Activated CD4-positive, alpha-beta T cell treated with anti-CD3 and anti-CD28 coated beads, Interleukin-2, Interleukin-4, amounts not matched to agents 100 ng/mL and 50 ng/mL, durations not matched to agents 16 hours and 8 hours (primary cell): ENCODE data around the gene TMEM14A.
"Not testable (repeated sequence)": the region's sequence is repeated elsewhere in the genome, so short reads cannot be mapped to it uniquely, and the experiment has no call there.

Experiments
- DNase-seq: peaks from one replicate; pipeline ENCODE4 v3.0.0-alpha.2; 2020; ENCODE audit warnings: low spot score

TMEM14A gene, protein sequence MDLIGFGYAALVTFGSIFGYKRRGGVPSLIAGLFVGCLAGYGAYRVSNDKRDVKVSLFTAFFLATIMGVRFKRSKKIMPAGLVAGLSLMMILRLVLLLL

GRCh38 chr6:52670502-52671409, at the start of gene TMEM14A:
Gene TMEM14A (plus strand): TSS chr6:52671113. CDS start chr6:52677103, 5,990 bp downstream.
- peak; percentile 94 for DNase-seq

DNA sequence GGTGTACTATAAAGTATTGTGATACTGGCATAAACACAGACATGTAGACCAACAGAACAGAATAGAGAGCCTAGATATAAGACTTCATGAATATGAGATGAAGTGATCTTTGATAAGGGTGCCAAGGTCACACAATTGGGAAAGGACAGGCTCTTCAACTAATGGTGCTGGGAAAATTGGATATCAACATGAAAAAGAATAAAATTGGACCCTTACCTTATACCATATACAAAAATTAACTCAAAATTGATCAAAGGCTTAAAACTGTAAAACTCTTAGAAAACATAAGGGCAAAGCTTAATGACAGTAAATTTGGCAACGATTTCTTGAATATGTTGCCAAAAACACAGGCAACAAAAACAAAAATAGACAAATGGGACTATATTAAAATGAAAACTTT, 49.3 kb upstream of the TMEM14A start:
- DNase-seq, result no peak

GRCh38 chr6:52622810-52623209, 48.1 kb upstream of the TMEM14A start:
- no peak for DNase-seq

DNA sequence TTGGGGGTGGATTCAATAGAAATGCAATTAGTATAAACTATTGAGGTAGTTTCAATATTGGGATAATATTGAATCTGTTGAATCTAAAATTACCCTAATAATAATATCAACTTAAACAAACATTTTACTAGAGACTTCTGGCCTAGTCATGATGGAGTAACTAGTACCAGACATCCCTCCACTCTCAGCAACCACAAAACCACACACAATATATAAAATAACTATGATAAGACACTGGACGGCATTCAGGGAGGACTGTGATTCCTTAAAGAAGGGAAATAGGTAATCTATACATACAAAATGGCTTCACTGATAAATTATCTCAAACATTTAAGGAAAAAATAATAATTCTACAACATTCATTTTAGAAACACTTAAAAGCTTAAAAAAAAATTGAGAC, 38.9 kb upstream of the TMEM14A start:
- DNase-seq, result no peak

DNA sequence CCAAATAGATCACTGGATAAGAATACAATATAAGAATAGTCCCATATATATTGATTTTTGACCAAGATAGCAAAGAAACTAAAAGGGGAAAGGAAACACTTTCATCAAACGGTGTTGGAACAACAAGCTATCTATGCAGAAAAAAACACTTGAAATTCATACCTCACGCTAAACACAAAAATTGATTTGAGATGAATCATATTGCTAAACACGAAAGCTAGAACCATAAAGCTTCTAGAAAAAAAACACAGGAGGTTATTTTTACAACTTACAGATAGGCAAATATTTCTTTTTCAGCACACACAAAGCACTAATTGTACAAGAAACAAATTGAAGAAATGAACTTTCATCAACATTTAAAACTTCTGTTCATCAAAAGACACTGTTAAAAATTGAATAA, 36.7 kb upstream of the TMEM14A start:
- no peak for DNase-seq

- peak; percentile 32 for DNase-seq
These were observed 35.8 kb upstream of the TMEM14A start for GRCh38 chr6:52635049-52635577.

DNA sequence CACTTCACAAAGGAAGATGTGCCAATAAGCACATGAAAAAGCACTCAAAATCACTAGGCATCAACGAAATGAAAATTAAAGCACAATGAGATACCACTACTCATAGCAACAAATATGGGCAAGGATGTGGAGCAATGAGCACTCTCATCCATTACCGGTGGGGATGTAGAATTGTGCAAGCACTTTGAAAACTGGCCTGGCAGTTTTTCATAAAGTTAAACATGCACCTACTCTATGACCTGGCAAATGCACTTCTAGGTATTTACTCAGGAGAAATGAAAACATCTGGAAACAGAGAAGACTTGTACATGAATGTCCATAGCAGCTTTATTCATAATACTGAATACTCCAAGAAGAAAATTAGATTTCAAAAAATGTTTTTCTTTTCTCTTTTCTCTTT, 34.1 kb upstream of the TMEM14A start:
- DNase-seq, result no peak

- no peak for DNase-seq
These were observed 31.4 kb upstream of the TMEM14A start for GRCh38 chr6:52639493-52639892.

DNA sequence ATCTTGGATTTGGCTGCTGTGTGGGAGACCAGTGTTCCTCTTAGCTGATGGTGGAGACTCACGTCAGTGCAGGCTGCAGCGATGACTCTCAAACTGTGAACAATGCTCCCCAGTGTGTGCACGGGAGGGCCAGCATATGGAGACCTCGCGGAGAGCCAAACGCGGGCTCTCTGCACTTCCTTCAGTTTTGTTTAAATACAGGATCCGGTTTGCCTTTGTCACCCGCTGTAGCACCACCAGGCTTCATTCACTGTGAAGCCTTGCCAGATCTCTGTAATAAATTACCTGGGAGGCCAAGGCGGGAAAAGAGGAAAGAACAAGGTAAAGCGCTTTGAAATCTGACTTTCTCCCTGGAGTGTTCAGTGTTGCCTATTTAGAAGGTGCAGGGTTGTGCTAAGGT, 30.7 kb upstream of the TMEM14A start:
- no peak for DNase-seq

- no peak for DNase-seq
These were observed 30.0 kb upstream of the TMEM14A start for GRCh38 chr6:52640916-52641315.

- no peak for DNase-seq
These were observed 29.5 kb upstream of the TMEM14A start for GRCh38 chr6:52641388-52641787.

DNA sequence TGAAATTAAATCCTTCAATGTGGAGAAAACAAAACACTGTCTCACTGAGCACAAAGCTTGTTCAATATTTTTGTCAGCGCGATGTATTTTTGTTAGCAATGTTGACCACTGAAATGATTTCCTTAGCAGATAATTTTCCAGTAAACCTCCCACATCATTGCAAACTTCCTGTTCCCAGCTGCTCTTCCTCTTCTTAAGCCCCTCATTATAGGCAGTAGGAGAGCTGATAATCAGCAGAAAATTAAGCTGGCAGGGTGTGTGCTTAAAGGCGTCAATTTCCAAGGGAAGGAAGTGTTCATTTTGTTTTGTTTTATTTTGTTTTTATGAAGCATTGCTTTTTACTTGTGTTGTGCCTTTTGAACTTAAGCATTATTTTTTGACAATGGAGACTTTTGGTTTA, 29.1 kb upstream of the TMEM14A start:
- DNase-seq, result no peak

GRCh38 chr6:52642368-52642767, 28.5 kb upstream of the TMEM14A start:
- DNase-seq, result no peak

DNA sequence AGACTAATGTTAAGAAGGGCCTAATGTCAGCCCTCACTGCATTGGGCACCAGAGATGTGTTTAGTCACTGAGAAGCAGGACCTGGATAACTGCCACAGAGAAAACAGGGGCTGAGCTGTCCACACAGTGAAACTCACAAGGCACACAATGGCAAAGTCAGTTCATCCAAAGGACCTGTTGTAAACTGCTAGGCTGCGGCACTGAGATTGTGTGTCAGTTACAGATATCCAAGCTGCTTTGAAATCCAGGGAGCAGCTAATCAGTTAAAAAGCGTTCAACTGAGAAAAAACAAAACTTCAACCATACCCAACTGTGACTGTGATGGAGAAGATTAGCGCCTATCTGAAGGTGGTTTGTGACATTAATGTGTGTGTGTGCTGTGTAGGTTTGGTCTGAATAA, 27.8 kb upstream of the TMEM14A start:
- DNase-seq, result no peak

DNA sequence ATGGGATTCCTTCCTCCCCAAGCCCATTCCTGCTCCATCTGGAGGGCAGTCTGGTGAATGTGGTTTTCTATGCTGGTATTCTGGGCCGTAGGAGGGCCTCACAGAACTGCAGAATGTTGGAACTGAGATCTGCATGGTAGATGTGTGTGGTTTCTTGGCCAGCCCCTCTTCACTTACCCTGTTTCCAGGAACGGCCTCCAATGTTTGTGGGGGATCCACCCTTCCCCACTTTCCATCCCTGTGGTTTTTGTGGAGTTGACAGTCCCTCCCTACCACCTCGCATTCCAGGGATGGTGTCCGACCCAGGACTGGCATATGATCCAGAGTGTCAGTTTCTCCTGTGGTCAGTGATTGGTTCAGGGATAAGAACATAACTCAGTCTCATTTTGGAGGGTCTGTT, 26.7 kb upstream of the TMEM14A start:
- no peak for DNase-seq

DNA sequence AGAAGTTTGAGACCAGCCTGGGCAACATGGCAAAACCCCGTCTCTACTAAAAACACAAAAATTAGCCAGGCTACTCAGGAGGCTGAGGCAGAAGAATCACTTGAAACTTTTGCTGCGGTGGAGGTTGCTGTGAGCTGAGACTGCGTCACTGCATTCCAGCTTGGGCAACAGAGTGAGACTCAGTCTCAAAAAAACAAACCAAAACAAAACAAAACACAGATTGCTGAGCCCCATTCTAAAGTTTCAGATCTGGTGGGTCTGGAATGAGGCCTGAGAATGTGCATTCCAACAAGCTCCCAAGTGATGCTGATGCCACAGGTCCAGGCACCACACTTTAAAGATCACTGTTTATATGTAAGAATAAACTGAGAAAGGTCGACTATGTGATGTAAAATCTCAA, 24.9 kb upstream of the TMEM14A start:
- DNase-seq, result no peak

DNA sequence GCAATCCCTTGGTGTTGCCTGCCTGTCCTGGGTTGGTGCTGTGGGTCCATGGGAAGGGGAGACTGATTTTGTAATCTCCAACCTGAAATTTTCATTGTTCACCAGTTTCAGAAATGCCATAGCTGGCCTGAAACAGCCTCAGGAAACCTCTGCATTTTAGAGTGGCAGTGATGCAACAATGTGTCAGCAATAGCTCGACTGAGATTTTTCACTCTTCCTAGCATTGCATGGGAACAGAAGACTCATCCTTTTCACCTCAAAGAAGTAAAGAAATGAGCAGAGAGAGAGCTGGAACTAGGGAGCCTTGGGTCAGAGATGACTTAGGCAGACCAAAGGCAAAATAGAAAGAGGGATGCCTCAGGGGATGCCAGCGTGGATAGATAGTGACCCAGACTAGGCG, 23.7 kb upstream of the TMEM14A start:
- DNase-seq, result no peak

DNA sequence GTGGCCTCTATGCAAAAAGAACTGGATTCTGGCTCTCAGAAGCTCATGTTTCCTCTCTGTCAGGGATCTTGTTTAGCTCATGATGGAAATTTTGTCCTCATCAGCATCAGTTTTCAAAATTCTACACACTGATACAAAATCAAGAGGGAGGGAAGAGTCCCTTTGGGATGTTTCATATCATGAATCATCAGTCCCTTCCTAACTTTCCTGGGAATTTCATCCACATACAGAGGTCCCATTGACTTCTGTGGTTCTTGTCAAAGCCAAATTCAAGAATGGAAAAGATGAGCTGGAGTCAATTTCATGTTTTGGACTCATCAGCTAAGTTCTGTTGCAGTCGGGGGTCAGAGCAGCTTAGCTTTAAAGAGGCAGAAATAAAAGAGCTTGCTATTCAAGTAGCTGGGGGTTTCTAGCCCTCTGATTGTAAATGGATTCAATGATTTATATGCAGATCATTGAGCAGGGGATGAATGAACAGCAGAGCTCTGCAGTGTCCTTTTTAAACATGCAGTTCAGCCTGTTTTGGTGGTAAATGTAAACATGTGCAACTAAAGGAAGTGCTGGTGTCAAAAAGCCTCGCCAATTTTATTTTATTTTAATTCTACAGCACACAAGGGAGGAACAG, 21.3 kb upstream of the TMEM14A start:
- no peak for DNase-seq

- DNase-seq, result no peak
These were observed 20.0 kb upstream of the TMEM14A start for GRCh38 chr6:52650941-52651340.

- DNase-seq, result no peak
These were observed 17.8 kb upstream of the TMEM14A start for GRCh38 chr6:52653151-52653550.

- DNase-seq, result no peak
These were observed 16.9 kb upstream of the TMEM14A start for GRCh38 chr6:52654007-52654406.

DNA sequence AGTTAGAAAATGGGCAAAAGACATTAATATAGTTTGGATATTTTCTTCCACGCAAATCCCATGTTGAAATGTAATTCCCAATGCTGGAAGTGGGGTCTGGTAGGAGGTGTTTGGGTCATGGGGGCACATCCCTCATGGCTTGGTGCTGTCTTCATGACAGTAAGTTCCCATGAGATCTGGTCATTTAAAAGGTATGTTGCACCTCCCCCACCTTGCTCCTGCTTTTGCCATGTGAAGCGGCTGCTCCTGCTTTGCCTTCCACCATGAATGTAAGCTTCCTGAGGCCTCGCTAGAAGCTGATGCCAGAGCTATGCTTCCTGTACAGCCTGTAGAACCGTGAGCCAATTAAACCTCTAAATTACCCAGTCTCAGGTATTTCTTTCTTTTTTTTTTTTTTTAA, 16.3 kb upstream of the TMEM14A start:
- no peak for DNase-seq

- not testable (repeated sequence) for DNase-seq
These were observed 15.0 kb upstream of the TMEM14A start for GRCh38 chr6:52655941-52656340.
